SH-SY5Y (cell line): ENCODE results near the gene CACTIN.

Source experiments
- GATA2 ChIP-seq: IDR thresholded peaks from 2 replicates; pipeline ENCODE4 v1.6.1; 2011; ENCODE audit warnings: mild to moderate bottlenecking, low read depth, low read length
- GATA3 ChIP-seq: IDR thresholded peaks from 2 replicates; pipeline ENCODE4 v1.6.1; 2011; ENCODE audit warnings: low read depth, mild to moderate bottlenecking, low read length, moderate library complexity

DNA sequence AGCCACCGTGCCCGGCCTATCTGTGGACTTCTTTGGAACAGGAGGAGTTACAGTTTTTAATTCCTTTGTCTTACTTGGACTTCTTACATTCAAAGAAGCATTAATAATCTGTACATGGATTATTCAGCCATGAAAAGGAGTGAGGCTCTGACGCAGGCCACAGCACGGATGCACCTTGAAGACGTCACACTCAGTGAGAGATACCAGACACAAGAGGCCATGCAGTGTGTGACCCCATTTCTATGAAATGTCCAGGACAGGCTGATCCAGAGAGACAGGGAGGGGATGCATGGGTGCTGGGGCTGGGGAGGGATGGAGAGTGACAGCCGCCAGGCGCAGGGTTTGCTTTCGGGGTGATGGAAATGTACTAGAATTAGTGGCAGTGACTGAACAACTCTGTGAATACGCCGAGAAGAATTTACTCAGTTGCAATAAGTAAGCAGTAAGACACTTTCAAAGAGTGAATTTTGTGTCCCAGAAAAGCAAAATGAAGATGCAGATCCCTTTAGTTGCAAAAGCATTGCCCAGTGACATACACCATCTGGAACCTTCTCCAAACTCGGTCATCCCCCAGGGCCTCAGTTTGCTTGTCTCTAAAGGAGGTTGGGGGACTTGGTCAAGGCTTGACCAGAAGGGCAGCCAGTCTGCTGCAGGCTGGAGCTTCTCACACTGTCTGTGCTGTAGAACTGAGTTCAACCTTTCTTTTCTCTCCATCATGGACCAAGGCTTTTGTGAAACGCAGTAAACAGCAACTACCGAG, 48.4 kb upstream of the CACTIN start:
- no peak for TF ChIP-seq GATA2
- TF ChIP-seq GATA3 = no peak
